Urothelium cell line (cell line): ENCODE results near the gene CD274.
"Not testable (repeated sequence)": the region's sequence is repeated elsewhere in the genome, so short reads cannot be mapped to it uniquely, and the experiment has no call there.

Experiments
- DNase-seq: peaks from one replicate; pipeline ENCODE4 v3.0.0; 2011; ENCODE audit warnings: low spot score, mixed read lengths
- FAIRE-seq: peaks from 2 replicates; lab custom pipeline; 2011; peaks lifted over from hg19 to GRCh38; lab: Jason Lieb, UNC

Gene CD274

DNA sequence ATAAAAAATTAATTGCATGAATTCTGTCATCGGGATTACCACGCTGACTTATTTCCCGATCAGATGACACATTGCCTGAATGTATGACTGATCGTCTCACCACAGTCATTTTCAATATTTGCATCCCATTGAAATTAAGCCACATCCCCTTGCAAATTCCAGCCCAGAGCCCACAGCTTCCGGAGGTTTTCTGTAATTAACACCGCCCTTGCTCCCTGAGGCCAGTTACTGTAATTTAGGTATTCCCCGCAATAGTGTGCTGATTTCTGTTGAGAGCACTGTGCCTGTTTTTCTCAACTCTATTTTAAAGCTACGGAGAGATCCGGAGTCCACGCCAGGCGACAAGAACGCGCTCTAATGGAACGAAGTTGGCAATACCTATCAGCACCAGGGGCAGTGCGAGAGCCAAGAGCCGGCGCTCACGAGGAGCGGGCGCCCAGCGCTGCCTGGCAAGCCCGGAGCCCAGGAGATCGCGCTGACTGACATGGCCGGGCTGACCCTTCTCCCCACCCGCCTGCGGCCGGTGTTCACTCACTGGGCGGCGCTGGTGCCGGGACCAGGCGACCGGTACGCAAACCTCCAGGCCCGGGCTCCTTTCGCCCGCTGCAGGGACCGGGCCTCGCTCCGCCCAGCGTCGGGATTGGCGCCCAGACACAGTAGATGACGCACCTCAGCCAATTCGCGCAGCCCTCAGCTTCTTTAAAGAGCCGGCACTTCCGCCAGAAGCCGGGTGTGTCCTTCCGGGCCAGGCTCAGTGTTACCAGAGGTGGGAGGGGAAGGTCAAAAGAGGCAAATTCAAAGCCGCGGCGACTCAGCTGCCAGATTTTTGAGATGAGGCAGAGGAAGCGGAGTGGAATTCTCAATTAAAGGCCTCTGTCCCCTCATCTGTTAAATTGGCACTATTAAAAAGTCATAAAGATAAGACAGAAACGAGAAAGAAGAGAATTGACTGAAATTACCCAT is 12.8 kb upstream of the CD274 start, which contains the start of gene PLGRKT:
Gene PLGRKT, minus strand, starts transcription at position 672 of the 963 bp plus-strand sequence. CDS start 5,948 bp downstream, outside the sequence.
- DNase-seq (peak; percentile 85), FAIRE-seq (no peak)

GRCh38 chr9:5438301-5439162 is 11.8 kb upstream of the CD274 start:
- peak; percentile 14 for DNase-seq
- FAIRE-seq, result no peak

- FAIRE-seq (no peak), DNase-seq (no peak)
Measured at GRCh38 chr9:5440426-5440825, 9.9 kb upstream of the CD274 start.

DNA sequence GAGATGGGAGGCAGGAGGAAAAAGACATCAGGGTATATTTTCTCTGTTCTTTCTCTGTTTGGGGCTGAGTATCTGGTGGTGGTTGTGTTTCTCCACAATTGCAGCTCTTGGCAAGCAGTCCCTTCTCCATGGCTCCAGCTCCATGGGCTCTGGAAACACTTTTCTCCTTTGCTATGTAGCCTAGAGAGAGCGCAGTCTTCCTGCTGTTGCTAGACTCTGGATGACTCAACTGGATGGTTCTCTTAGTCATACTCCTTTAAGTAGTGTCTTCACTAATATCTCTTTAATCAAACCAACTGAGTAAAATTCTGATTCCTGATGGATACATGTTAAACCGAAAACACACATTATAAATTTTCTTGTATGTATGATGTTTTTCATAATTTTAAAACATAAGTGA is 9.3 kb upstream of the CD274 start:
- FAIRE-seq, result no peak
- peak; percentile 6 for DNase-seq

GRCh38 chr9:5442400-5443011 is 7.8 kb upstream of the CD274 start:
- FAIRE-seq, result no peak
- peak; percentile 27 for DNase-seq

DNA sequence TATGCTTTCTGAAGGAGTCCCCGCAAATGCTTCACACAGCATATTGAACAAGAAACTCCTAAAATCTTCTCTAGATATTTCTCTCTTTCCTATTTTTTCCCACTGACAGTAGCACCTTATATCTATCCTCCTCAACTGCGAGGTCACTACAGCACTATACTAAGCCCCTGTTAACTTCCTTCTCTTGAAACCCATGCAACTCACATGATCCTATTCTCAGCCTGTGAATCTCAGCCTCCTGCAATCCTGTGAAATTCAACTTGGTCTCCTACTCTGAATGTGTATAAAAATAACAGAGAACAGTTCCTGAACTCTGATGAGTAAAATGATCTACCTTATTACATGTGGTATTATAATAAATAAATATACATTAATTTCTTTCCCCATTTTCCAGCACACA is 6.5 kb upstream of the CD274 start:
- no peak for FAIRE-seq
- no peak for DNase-seq

DNA sequence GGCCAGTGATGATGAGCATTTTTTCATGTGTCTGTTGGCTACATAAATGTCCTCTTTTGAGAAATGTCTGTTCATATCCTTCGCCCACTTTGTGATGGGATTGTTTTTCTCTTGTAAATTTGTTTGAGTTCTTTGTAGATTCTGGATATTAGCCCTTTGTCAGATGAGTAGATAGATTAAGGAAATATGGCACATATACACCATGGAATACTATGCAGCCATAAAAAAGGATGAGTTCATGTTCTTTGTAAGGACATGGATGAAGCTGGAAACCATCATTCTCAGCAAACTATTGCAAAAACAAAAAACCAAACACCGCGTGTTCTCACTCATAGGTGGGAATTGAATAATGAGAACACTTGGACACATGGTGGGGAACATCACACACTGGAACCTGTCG is 5.2 kb upstream of the CD274 start:
- DNase-seq, FAIRE-seq: not testable (repeated sequence)

GRCh38 chr9:5445886-5446285 is 4.5 kb upstream of the CD274 start:
- DNase-seq (no peak), FAIRE-seq (no peak)

- DNase-seq (no peak), FAIRE-seq (no peak)
Measured at GRCh38 chr9:5446451-5447236, 3.7 kb upstream of the CD274 start.

DNA sequence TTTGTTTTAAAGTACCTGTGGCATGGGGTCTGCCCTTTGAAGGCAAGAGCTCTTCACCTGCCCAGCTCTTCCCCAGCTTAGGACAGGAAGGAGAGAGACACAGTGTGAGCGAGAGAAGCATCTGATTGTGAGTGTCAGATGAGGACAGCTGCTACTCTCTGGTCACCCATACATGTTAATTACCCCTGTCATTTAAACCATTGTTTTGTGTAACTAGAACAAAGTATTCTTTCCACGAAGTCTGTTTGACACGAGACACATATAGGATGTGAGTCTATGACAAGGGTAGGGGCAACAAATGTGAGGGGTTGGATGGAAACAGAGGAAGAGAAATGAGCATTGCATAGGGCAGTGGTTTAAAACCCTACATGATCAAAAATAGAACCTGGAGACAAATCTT is 3.0 kb upstream of the CD274 start:
- FAIRE-seq (no peak), DNase-seq (no peak)

DNA sequence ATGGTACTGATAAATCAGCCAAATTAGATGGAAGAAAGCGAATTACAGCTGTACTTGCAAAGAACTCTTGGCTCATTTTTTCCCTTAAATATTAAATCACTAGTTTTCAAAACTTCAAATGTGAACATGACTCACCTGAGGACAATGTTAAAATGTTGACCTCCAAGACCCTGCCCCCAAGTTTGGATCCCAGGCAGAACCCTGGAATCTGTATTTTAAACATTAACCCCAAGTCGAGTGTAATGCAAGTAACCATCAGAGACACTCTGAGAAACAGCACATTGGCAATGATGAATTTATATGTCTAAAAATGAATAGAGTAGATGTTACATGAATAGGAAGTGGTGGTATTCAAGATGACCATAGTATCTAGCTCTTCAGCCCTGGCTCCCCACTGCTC is 2.3 kb upstream of the CD274 start:
- DNase-seq (no peak), FAIRE-seq (no peak)

DNA sequence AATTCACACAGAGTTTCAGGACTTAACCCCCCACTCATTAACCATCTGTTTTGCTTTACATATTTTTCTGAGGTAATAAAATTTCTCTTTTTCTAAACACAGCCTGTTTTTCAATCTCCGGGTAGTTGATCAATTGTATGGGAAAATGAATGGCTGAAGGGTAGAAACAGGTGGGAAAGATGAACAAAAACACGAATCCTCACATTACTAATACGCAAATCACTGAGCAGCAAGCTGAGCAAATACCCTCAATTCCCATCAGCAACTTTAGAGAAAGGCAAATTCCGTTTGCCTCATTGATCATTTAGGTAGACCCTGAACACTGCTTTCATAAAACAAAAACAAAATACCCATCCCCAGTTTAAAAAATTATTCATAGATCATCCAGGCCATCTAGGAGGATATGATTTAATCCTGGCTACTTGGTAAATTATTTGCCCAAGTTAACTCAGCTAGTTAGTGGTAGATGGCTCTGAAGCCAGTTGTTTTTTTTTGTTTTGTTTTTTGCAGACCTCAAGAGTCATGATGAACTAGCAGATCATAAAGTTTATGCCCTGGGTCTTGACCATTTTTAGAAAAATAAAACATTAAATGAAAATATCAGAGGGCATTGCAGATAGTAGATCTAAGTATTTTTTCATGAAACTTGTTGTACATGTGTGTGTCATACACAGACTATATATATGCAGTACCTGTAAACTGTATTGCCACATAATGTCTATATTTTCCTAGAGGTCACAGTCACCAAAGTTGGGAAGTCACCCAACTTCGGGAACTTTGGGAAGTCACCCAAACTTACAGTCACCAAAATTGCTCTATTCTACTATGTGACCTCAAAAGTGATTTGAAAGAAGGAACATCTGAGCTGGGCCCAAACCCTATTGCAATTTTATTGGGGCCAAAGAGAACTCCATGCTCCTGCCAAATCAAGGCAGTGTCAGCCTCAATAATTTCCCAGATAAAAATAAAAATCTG is 1.6 kb upstream of the CD274 start:
- DNase-seq (no peak), FAIRE-seq (no peak)

DNA sequence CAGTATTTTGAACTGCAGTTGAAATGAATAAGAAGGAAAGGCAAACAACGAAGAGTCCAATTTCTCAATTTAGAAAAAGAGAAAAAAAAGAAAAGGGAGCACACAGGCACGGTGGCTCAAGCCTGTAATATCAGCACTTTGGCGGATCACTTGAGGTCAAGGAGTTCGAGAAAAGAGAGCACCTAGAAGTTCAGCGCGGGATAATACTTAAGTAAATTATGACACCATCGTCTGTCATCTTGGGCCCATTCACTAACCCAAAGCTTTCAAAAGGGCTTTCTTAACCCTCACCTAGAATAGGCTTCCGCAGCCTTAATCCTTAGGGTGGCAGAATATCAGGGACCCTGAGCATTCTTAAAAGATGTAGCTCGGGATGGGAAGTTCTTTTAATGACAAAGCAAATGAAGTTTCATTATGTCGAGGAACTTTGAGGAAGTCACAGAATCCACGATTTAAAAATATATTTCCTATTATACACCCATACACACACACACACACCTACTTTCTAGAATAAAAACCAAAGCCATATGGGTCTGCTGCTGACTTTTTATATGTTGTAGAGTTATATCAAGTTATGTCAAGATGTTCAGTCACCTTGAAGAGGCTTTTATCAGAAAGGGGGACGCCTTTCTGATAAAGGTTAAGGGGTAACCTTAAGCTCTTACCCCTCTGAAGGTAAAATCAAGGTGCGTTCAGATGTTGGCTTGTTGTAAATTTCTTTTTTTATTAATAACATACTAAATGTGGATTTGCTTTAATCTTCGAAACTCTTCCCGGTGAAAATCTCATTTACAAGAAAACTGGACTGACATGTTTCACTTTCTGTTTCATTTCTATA is 602 bp upstream of the CD274 start:
- FAIRE-seq, result no peak

GRCh38 chr9:5452286-5452609 is 1.9 kb downstream of the CD274 start:
- FAIRE-seq (no peak), DNase-seq (no peak)

More for the DNA sequence above, 602 bp upstream of the CD274 start:
- no peak for DNase-seq

GRCh38 chr9:5453004-5453403 is 2.7 kb downstream of the CD274 start:
- no peak for FAIRE-seq
- DNase-seq, result no peak

GRCh38 chr9:5453673-5454072 is 3.3 kb downstream of the CD274 start:
- no peak for FAIRE-seq
- DNase-seq, result no peak

DNA sequence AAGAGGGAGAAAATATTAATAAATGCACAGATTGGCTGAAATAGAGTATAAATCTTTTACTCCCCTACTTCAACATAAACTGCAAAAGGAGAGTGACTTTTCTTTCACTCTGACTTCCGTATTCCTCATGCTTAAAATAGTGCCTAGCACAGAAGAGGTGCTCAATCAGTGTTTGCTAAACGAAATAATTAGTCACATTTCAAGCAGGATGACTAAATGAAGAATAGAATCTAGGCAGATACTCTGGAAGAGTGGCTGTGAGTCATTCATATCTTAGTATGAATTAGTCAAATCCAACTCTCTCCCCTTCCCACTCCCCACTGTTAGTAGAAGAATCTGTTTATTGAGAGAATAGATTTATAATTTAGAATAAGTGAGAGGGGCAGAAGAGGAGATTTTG is 4.8 kb downstream of the CD274 start:
- DNase-seq (no peak), FAIRE-seq (no peak)

DNA sequence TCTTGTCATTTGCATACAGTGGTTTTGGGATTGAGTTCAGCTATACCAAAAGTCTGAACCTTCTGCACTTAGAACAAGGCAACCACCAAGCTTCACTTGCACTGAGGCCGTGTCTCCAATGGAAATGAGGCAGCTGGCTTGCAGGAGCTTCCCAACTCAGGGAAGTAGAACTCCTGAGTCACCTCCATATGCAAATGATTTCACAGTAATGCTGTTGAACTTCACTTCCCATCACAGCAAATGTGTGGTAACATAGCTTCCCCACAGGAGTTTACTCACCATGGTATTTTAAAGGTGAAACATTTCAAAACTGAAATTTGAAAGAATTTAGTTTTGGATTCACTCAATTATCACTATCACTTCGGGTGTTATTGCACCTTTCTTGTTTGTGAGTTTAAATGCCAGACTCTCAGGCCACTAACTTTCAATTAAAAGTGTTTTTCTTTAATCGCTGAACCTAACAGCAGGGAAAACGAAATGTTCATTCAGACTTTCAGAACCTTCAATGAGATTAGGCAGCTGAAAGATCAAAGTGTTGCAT is 9.0 kb downstream of the CD274 start:
- DNase-seq (no peak), FAIRE-seq (no peak)
